Activated CD4-positive, alpha-beta T cell treated with anti-CD3 and anti-CD28 coated beads, Interleukin-2, amount 10 ng/mL, durations not matched to agents 7 days and 5 days (primary cell): ENCODE measurements around the gene FKBP14. TPM values are rescaled to one million over a fixed set of nuclear protein-coding genes. Genes with fewer than 3 reads are reported as not detected.

Experiments used
- CTCF ChIA-PET: fragments of 350-600 bp; sonication (Branson Sonifier 250); formaldehyde crosslinking; loops from one replicate; lab custom pipeline; 2021; ENCODE audit warnings: antibody characterized with exemption; lab: Charles Lee
- POLR2A ChIA-PET: fragments of 350-600 bp; sonication (Branson Sonifier 250); formaldehyde crosslinking; loops from one replicate; lab custom pipeline; 2021; ENCODE audit warnings: antibody characterized with exemption; lab: Charles Lee
- DNase-seq: peaks from one replicate; pipeline ENCODE4 v3.0.0-alpha.2; 2020
- H3K27ac Mint-ChIP-seq: one replicate; pipeline ENCODE4 v1.8.0; 2021; ENCODE audit warnings: mild to moderate bottlenecking, moderate library complexity, mixed read lengths
- H3K27me3 Mint-ChIP-seq: one replicate; pipeline ENCODE4 v1.8.0; 2021; ENCODE audit warnings: mixed read lengths
- H3K36me3 Mint-ChIP-seq: one replicate; pipeline ENCODE4 v1.8.0; 2021; ENCODE audit warnings: low read depth, mixed read lengths
- H3K4me1 Mint-ChIP-seq: one replicate; pipeline ENCODE4 v1.8.0; 2021; ENCODE audit warnings: mixed read lengths
- H3K4me3 Mint-ChIP-seq: one replicate; pipeline ENCODE4 v1.8.0; 2021; ENCODE audit warnings: mild to moderate bottlenecking, moderate library complexity, mixed read lengths
- H3K9me3 Mint-ChIP-seq: one replicate; pipeline ENCODE4 v1.8.0; 2021; ENCODE audit warnings: mixed read lengths
- total RNA-seq, 2 experiments: library from RNA; stranded (reverse); gene quantifications; one replicate each; pipeline ENCODE4 v1.2.3, GENCODE V29; 2021

The FKBP14 gene
- total RNA-seq, 2 experiments from 2014 or later = 3.0 to 4.1 TPM

- no peaks in the 10 kb centered on the region for H3K4me1 Mint-ChIP-seq
- H3K9me3 Mint-ChIP-seq = no peaks in the 10 kb centered on the region
- ChIA-PET POLR2A (no interaction called here), CTCF (no interaction called here)
- H3K27me3 Mint-ChIP-seq = peaks cover 16% of the 10 kb centered on the region
- no peak for DNase-seq
- H3K4me3 Mint-ChIP-seq = no peak overlapping the region
- H3K27ac Mint-ChIP-seq = no peak overlapping the region
- no peaks in the 10 kb centered on the region for H3K36me3 Mint-ChIP-seq
Observed at GRCh38 chr7:30003098-30003497, 23.4 kb downstream of the FKBP14 start.

GRCh38 chr7:30001998-30002397 lies 24.5 kb downstream of the FKBP14 start:
- CTCF ChIA-PET = no interaction called here
- Mint-ChIP-seq H3K27me3 (peaks cover 20% of the 10 kb centered on the region), H3K36me3 (no peaks in the 10 kb centered on the region), H3K4me1 (no peaks in the 10 kb centered on the region), H3K27ac (no peak overlapping the region), H3K9me3 (no peaks in the 10 kb centered on the region), H3K4me3 (no peak overlapping the region)
- DNase-seq = no peak
- POLR2A ChIA-PET = no interaction called here

GRCh38 chr7:29998489-29998888 lies 28.0 kb downstream of the FKBP14 start:
- Mint-ChIP-seq H3K36me3 (peaks cover 2% of the 10 kb centered on the region), H3K4me3 (no peak overlapping the region), H3K9me3 (peaks cover 7% of the 10 kb centered on the region), H3K27ac (no peak overlapping the region), H3K27me3 (peaks cover 28% of the 10 kb centered on the region), H3K4me1 (no peaks in the 10 kb centered on the region)
- POLR2A ChIA-PET = no interaction called here
- DNase-seq = no peak
- CTCF ChIA-PET = interaction anchor here (0.7 kb wide), 1 partner anchor 257 kb away, joined by 3 read pairs; no protein-coding TSS in a partner anchor

- H3K27ac Mint-ChIP-seq = no peak overlapping the region
- peaks cover 2% of the 10 kb centered on the region for H3K36me3 Mint-ChIP-seq
- no peaks in the 10 kb centered on the region for H3K4me1 Mint-ChIP-seq
- ChIA-PET CTCF (no interaction called here), POLR2A (no interaction called here)
- peaks cover 42% of the 10 kb centered on the region for H3K27me3 Mint-ChIP-seq
- peaks cover 18% of the 10 kb centered on the region for H3K9me3 Mint-ChIP-seq
- no peak for DNase-seq
- H3K4me3 Mint-ChIP-seq = no peak overlapping the region
Observed at GRCh38 chr7:29996321-29996720, 30.2 kb downstream of the FKBP14 start.

GRCh38 chr7:29995652-29996051 lies 30.9 kb downstream of the FKBP14 start:
- Mint-ChIP-seq H3K4me1 (no peaks in the 10 kb centered on the region), H3K27ac (no peak overlapping the region), H3K9me3 (peaks cover 18% of the 10 kb centered on the region), H3K27me3 (peaks cover 48% of the 10 kb centered on the region), H3K4me3 (no peak overlapping the region), H3K36me3 (peaks cover 2% of the 10 kb centered on the region)
- DNase-seq = no peak
- POLR2A ChIA-PET = no interaction called here
- CTCF ChIA-PET = no interaction called here

- no peak for DNase-seq
- H3K36me3 Mint-ChIP-seq = peaks cover 10% of the 10 kb centered on the region
- POLR2A ChIA-PET = no interaction called here
- H3K27ac Mint-ChIP-seq = no peak overlapping the region
- H3K4me3 Mint-ChIP-seq = no peak overlapping the region
- peaks cover 18% of the 10 kb centered on the region for H3K9me3 Mint-ChIP-seq
- H3K4me1 Mint-ChIP-seq = peaks cover 10% of the 10 kb centered on the region
- CTCF ChIA-PET = no interaction called here
- H3K27me3 Mint-ChIP-seq = peaks cover 53% of the 10 kb centered on the region
Observed at GRCh38 chr7:29993140-29993539, 33.4 kb downstream of the FKBP14 start.

GRCh38 chr7:29991937-29992336 lies 34.6 kb downstream of the FKBP14 start:
- Mint-ChIP-seq H3K4me1 (peaks cover 13% of the 10 kb centered on the region), H3K27ac (no peak overlapping the region), H3K36me3 (peaks cover 14% of the 10 kb centered on the region), H3K4me3 (no peak overlapping the region), H3K27me3 (peaks cover 58% of the 10 kb centered on the region), H3K9me3 (peaks cover 18% of the 10 kb centered on the region)
- POLR2A ChIA-PET = no interaction called here
- CTCF ChIA-PET = interaction anchor here (1.1 kb wide), 1 partner anchor 11 kb away, joined by 3 read pairs; no protein-coding TSS in a partner anchor
- DNase-seq = no peak

- ChIA-PET POLR2A (no interaction called here), CTCF (no interaction called here)
- DNase-seq = no peak
- no peak overlapping the region for H3K4me3 Mint-ChIP-seq
- H3K27me3 Mint-ChIP-seq = peaks cover 53% of the 10 kb centered on the region
- peaks cover 13% of the 10 kb centered on the region for H3K4me1 Mint-ChIP-seq
- H3K9me3 Mint-ChIP-seq = peaks cover 13% of the 10 kb centered on the region
- no peak overlapping the region for H3K27ac Mint-ChIP-seq
- H3K36me3 Mint-ChIP-seq = peaks cover 12% of the 10 kb centered on the region
Observed at GRCh38 chr7:29990931-29991330, 35.6 kb downstream of the FKBP14 start.

- H3K27me3 Mint-ChIP-seq = peaks cover 56% of the 10 kb centered on the region
- peaks cover 16% of the 10 kb centered on the region for H3K4me1 Mint-ChIP-seq
- H3K4me3 Mint-ChIP-seq = peak within 1 kb of the TSS; percentile 63
Observed at GRCh38 chr7:29989257-29989995, 37.1 kb downstream of the FKBP14 start, which contains the start of gene SCRN1. Gene SCRN1, minus strand, starts transcription at chr7:29989801. Its CDS starts 20,734 bp downstream, at chr7:29969067.

GRCh38 chr7:29988424-29989256 lies 37.9 kb downstream of the FKBP14 start:
- Mint-ChIP-seq H3K4me3 (peak overlapping the region; percentile 63), H3K27ac (peak overlapping the region; percentile 79), H3K4me1 (peaks cover 16% of the 10 kb centered on the region), H3K36me3 (peaks cover 12% of the 10 kb centered on the region), H3K9me3 (peaks cover 11% of the 10 kb centered on the region), H3K27me3 (peaks cover 54% of the 10 kb centered on the region)
- POLR2A ChIA-PET = no interaction called here
- DNase-seq = peak; percentile 11
- CTCF ChIA-PET = interaction anchor here (0.7 kb wide), 1 partner anchor 318 kb away, joined by 5 read pairs; no protein-coding TSS in a partner anchor

More at GRCh38 chr7:29989257-29989995, 37.1 kb downstream of the FKBP14 start, which contains the start of gene SCRN1:
- DNase-seq = peak; percentile 7
- POLR2A ChIA-PET = no interaction called here
- CTCF ChIA-PET = no interaction called here
- Mint-ChIP-seq H3K36me3 (peaks cover 12% of the 10 kb centered on the region), H3K9me3 (peaks cover 13% of the 10 kb centered on the region), H3K27ac (peak within 1 kb of the TSS; percentile 79)

GRCh38 chr7:29987811-29988317 lies 38.6 kb downstream of the FKBP14 start:
- POLR2A ChIA-PET = no interaction called here
- peak overlapping the region; percentile 79 for H3K27ac Mint-ChIP-seq

GRCh38 chr7:29987083-29987482 lies 39.4 kb downstream of the FKBP14 start:
- DNase-seq = no peak
- no peak overlapping the region for H3K4me3 Mint-ChIP-seq
- H3K9me3 Mint-ChIP-seq = peaks cover 4% of the 10 kb centered on the region
- H3K27ac Mint-ChIP-seq = no peak overlapping the region
- ChIA-PET CTCF (no interaction called here), POLR2A (no interaction called here)
- H3K36me3 Mint-ChIP-seq = peaks cover 12% of the 10 kb centered on the region
- peaks cover 45% of the 10 kb centered on the region for H3K27me3 Mint-ChIP-seq
- peaks cover 16% of the 10 kb centered on the region for H3K4me1 Mint-ChIP-seq

More at GRCh38 chr7:29987811-29988317, 38.6 kb downstream of the FKBP14 start:
- Mint-ChIP-seq H3K9me3 (peaks cover 9% of the 10 kb centered on the region), H3K4me1 (peaks cover 16% of the 10 kb centered on the region), H3K4me3 (peak overlapping the region; percentile 63), H3K27me3 (peaks cover 51% of the 10 kb centered on the region), H3K36me3 (peaks cover 12% of the 10 kb centered on the region)
- DNase-seq = no peak
- CTCF ChIA-PET = interaction anchor here (0.7 kb wide), 1 partner anchor 319 kb away, joined by 5 read pairs; no protein-coding TSS in a partner anchor
